Uterus (tissue), 4 donors: Measurements from ENCODE around the gene AKR7A2. TPM values are rescaled to one million over a fixed set of nuclear protein-coding genes. Genes with fewer than 3 reads are reported as not detected.

Experiments
- DNase-seq, 2 donors: peaks; one replicate each; pipeline ENCODE4 v3.0.0-alpha.2; 2019 to 2020
- H3K27ac ChIP-seq, 2 donors: fragments of 200-600 bp; sonication (generic); 1 replicate in 1 of 2; 2 replicates in 1 of 2; pipeline ENCODE4 v1.5.1; 2016 to 2018
- H3K27me3 ChIP-seq, 2 donors: fragments of 200-600 bp; sonication (generic); one replicate each; pipeline ENCODE4 v1.5.1; 2018 to 2019; ENCODE audit warnings: control low read depth in 1 of 2
- H3K36me3 ChIP-seq, 2 donors: fragments of 200-600 bp; sonication (generic); one replicate each; pipeline ENCODE4 v1.5.1; 2019; ENCODE audit warnings: control low read depth in 1 of 2
- H3K4me1 ChIP-seq, 2 donors: fragments of 200-600 bp; sonication (generic); one replicate each; pipeline ENCODE4 v1.5.1; 2018 to 2019; ENCODE audit warnings: control low read depth in 1 of 2
- H3K4me3 ChIP-seq, 2 donors: fragments of 200-600 bp; sonication (generic); 1 replicate in 1 of 2; 2 replicates in 1 of 2; pipeline ENCODE4 v1.5.1; 2018 to 2019; ENCODE audit warnings: mild to moderate bottlenecking in 1 of 2
- H3K9me3 ChIP-seq, 2 donors: fragments of 200-600 bp; sonication (generic); one replicate each; pipeline ENCODE4 v1.5.1; 2019; ENCODE audit warnings: control low read depth in 1 of 2
- CTCF ChIP-seq, 4 experiments: fragments of 200-600 bp in 2 of 4; fragments of 450-650 bp in 2 of 4; sonication (generic) in 2 of 4; IDR thresholded peaks; one replicate each; pipeline ENCODE4 v1.5.1; 2016 to 2019; ENCODE audit warnings: antibody characterized with exemption in 4 of 4, mild to moderate bottlenecking in 2 of 4, moderate library complexity in 1 of 4
- POLR2A ChIP-seq, 2 donors: fragments of 450-650 bp; IDR thresholded peaks; one replicate each; pipeline ENCODE4 v1.6.1; 2016; ENCODE audit warnings: antibody characterized with exemption in 2 of 2, mild to moderate bottlenecking in 1 of 2, moderate library complexity in 1 of 2
- intact Hi-C: fragments of 100-400 bp; cut with DNase I; formaldehyde crosslinking; loops from one replicate; pipeline ENCODE4 v1.15.1; 2023; ENCODE audit warnings: low total_unique reads
- total RNA-seq, 4 donors: library from RNA; depleted of rRNA in 3 of 4; stranded (reverse); fragments of >200 nt in 3 of 4; gene quantifications; one replicate each; pipeline versions ENCODE4 v1.1.0 to v1.2.4, GENCODE V29; 2014 to 2023
- donor health status: DM: yes; HTN: yes; CAD: no.

AKR7A2 gene
- total RNA-seq, 4 donors from 2014 or later, result 5.6 to 108 (median 33.6) TPM

GRCh38 chr1:19348441-19349198, 36.7 kb upstream of the AKR7A2 start:
- no peak for DNase-seq
- TF ChIP-seq CTCF (IDR thresholded peaks at IDR 0.05) (no peak), POLR2A (IDR thresholded peaks at IDR 0.05) (no peak)
- Histone ChIP-seq H3K4me1 (peaks cover 0 to 6% of the 10 kb centered on the region in 2 donors), H3K36me3 (no peaks in the 10 kb centered on the region), H3K9me3 (no peaks in the 10 kb centered on the region), H3K27me3 (no peaks in the 10 kb centered on the region), H3K4me3 (no peak overlapping the region), H3K27ac (peak overlapping the region in 1 of 2 donors; percentile 29)
- intact Hi-C loops, result loop anchor here (10.0 kb wide), 2 partner anchors 46 to 306 kb away; no protein-coding TSS in a partner anchor

GRCh38 chr1:19347533-19348172, 35.7 kb upstream of the AKR7A2 start:
- peaks cover 0 to 6% of the 10 kb centered on the region in 2 donors for H3K4me1 ChIP-seq
- no peak for TF ChIP-seq CTCF (IDR thresholded peaks at IDR 0.05)
- no peak for TF ChIP-seq POLR2A (IDR thresholded peaks at IDR 0.05)
- no peaks in the 10 kb centered on the region for H3K9me3 ChIP-seq
- H3K27ac ChIP-seq, result no peak overlapping the region
- H3K4me3 ChIP-seq, result no peak overlapping the region
- H3K36me3 ChIP-seq, result no peaks in the 10 kb centered on the region
- H3K27me3 ChIP-seq, result no peaks in the 10 kb centered on the region
- intact Hi-C loops, result loop anchor here (10.0 kb wide), 2 partner anchors 47 to 307 kb away; no protein-coding TSS in a partner anchor
- no peak for DNase-seq

- H3K4me3 ChIP-seq, result no peak overlapping the region
- H3K27me3 ChIP-seq, result no peaks in the 10 kb centered on the region
- no peak for DNase-seq
- H3K27ac ChIP-seq, result peak overlapping the region in 1 of 2 donors; percentile 25
- H3K9me3 ChIP-seq, result no peaks in the 10 kb centered on the region
- peaks cover 5 to 6% of the 10 kb centered on the region in 2 donors for H3K4me1 ChIP-seq
- TF ChIP-seq POLR2A (IDR thresholded peaks at IDR 0.05) (no peak), CTCF (IDR thresholded peaks at IDR 0.05) (no peak)
- intact Hi-C loops, result loop anchor here (10.0 kb wide), 2 partner anchors 49 to 309 kb away; no protein-coding TSS in a partner anchor
- H3K36me3 ChIP-seq, result no peaks in the 10 kb centered on the region
Measured at GRCh38 chr1:19346026-19346425, 34.1 kb upstream of the AKR7A2 start.

- peaks cover 5 to 6% of the 10 kb centered on the region in 2 donors for H3K4me1 ChIP-seq
- H3K4me3 ChIP-seq, result no peak overlapping the region
- intact Hi-C loops, result loop anchor here (10.0 kb wide), 2 partner anchors 49 to 309 kb away; no protein-coding TSS in a partner anchor
- DNase-seq, result no peak
- TF ChIP-seq POLR2A (IDR thresholded peaks at IDR 0.05) (no peak), CTCF (IDR thresholded peaks at IDR 0.05) (no peak)
- no peaks in the 10 kb centered on the region for H3K9me3 ChIP-seq
- peak overlapping the region in 1 of 2 donors; percentile 2 for H3K27ac ChIP-seq
- no peaks in the 10 kb centered on the region for H3K36me3 ChIP-seq
- H3K27me3 ChIP-seq, result no peaks in the 10 kb centered on the region
Measured at GRCh38 chr1:19345391-19345790, 33.4 kb upstream of the AKR7A2 start.

GRCh38 chr1:19344831-19345230, 32.9 kb upstream of the AKR7A2 start:
- no peak for TF ChIP-seq POLR2A (IDR thresholded peaks at IDR 0.05)
- TF ChIP-seq CTCF (IDR thresholded peaks at IDR 0.05), result no peak
- H3K4me3 ChIP-seq, result no peak overlapping the region
- H3K9me3 ChIP-seq, result no peaks in the 10 kb centered on the region
- no peak for DNase-seq
- H3K36me3 ChIP-seq, result no peaks in the 10 kb centered on the region
- peaks cover 5 to 6% of the 10 kb centered on the region in 2 donors for H3K4me1 ChIP-seq
- H3K27me3 ChIP-seq, result no peaks in the 10 kb centered on the region
- peak overlapping the region; percentile 6 to 30 for H3K27ac ChIP-seq
- intact Hi-C loops, result loop anchor here (10.0 kb wide), 2 partner anchors 50 to 310 kb away; no protein-coding TSS in a partner anchor
